C4-2B (cell line): ENCODE data around the gene CHD2.

Experiments used
- H3K27ac ChIP-seq: fragments of 450-650 bp; 2 replicates; pipeline ENCODE4 v1.5.1; 2017
- ZFX ChIP-seq: fragments of 450-650 bp; IDR thresholded peaks from 2 replicates; pipeline ENCODE4 v1.6.1; 2017
- TF ChIP-seq, protein P1 (sequence below): fragments of 450-650 bp; conservative IDR thresholded peaks from 2 replicates; pipeline ENCODE4 v1.5.1; 2017; ENCODE audit warnings: mild to moderate bottlenecking

Gene CHD2

GRCh38 chr15:93017526-93017925 is 117.4 kb downstream of the CHD2 start:
- TF ChIP-seq ZFX = no peak
- TF ChIP-seq, protein P1, sequence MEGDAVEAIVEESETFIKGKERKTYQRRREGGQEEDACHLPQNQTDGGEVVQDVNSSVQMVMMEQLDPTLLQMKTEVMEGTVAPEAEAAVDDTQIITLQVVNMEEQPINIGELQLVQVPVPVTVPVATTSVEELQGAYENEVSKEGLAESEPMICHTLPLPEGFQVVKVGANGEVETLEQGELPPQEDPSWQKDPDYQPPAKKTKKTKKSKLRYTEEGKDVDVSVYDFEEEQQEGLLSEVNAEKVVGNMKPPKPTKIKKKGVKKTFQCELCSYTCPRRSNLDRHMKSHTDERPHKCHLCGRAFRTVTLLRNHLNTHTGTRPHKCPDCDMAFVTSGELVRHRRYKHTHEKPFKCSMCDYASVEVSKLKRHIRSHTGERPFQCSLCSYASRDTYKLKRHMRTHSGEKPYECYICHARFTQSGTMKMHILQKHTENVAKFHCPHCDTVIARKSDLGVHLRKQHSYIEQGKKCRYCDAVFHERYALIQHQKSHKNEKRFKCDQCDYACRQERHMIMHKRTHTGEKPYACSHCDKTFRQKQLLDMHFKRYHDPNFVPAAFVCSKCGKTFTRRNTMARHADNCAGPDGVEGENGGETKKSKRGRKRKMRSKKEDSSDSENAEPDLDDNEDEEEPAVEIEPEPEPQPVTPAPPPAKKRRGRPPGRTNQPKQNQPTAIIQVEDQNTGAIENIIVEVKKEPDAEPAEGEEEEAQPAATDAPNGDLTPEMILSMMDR = no peak

GRCh38 chr15:93018574-93018973 is 118.5 kb downstream of the CHD2 start:
- TF ChIP-seq, protein P1 = peak; percentile 31
- TF ChIP-seq ZFX = no peak
- H3K27ac ChIP-seq = no peak overlapping the region

More at GRCh38 chr15:93017526-93017925, 117.4 kb downstream of the CHD2 start:
- no peak overlapping the region for H3K27ac ChIP-seq

GRCh38 chr15:93019090-93019489 is 119.0 kb downstream of the CHD2 start:
- H3K27ac ChIP-seq = no peak overlapping the region
- TF ChIP-seq, protein P1 = no peak

DNA sequence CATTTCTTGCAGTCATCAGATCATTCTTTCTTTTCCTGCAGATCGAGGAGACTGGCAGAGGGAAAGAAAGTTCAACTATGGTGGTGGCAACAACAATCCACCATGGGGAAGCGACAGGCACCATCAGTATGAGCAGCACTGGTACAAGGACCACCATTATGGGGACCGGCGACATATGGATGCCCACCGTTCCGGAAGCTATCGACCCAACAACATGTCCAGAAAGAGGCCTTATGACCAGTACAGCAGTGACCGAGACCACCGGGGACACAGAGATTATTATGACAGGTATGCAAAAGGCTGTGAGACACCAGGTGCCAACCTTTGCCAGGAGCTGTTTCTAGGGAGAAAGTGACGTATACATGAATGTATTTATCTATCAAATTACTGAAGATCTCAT is 119.8 kb downstream of the CHD2 start:
- TF ChIP-seq, protein P1 = no peak
- TF ChIP-seq ZFX = no peak
- no peak overlapping the region for H3K27ac ChIP-seq

GRCh38 chr15:93020976-93021772 is 121.0 kb downstream of the CHD2 start:
- H3K27ac ChIP-seq = no peak overlapping the region
- TF ChIP-seq, protein P1 = no peak
- TF ChIP-seq ZFX = no peak

DNA sequence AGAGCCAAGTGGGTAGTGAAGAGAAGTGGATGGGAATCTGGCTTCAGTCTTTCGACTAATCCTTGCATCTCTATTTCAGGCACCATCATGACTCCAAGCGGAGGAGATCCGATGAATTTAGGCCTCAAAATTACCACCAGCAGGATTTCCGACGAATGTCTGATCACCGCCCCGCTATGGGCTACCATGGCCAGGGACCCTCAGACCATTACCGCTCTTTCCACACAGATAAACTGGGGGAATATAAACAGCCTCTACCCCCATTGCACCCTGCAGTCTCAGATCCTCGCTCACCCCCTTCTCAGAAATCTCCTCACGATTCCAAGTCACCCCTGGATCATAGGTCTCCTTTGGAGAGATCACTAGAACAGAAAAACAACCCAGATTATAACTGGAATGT is 124.2 kb downstream of the CHD2 start:
- TF ChIP-seq ZFX = no peak
- TF ChIP-seq, protein P1 = no peak
- H3K27ac ChIP-seq = no peak overlapping the region

DNA sequence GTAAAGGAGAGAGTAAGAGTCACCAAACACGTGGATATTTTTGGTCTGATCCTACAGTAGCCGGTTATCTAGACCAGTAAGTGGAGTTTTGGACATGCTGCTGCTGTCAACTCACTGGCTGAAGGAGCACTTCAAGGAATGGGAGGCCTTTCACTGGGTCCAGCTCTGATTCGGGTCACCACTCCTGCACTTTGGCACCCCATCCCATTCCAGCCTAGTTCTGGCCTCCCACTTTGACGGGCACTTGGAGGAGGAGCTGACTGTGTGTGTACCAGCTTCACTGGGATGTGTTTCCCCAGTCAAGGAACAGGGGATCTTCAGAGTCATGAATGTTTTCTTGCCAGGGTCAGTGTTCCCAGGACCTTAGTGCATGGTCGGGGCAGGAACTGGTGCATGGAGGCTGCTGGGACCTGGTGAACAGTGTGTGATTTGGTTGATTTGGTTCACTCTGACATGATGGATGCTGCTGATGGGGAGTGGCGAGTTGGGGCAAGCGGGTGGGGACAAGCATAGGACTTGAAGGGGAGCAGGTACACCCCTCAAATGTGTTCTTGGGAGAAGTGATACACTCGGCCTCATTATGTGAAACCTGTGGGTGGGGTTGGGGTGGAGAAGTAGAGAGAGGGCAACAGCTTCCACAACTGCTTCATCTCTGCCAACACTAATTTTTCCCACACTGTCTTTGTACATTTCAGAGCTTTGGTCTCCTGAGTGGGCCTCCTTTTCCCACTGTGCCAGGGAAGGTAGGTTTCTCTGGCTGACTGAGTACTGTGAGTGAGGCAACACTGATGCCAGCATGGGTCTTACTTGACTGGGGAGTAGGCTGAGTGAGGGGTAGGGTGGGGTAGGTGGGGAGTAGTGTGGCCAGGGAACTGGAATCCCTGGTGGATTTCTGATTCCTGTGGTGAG is 124.8 kb downstream of the CHD2 start:
- no peak overlapping the region for H3K27ac ChIP-seq
- no peak for TF ChIP-seq ZFX
- TF ChIP-seq, protein P1 = no peak
